Fibroblast of peridontal ligament (primary cell): Measurements from ENCODE around the gene TSPAN18.

Experiments
- DNase-seq: peaks from one replicate; pipeline ENCODE4 v3.0.0-alpha.2; 2010; ENCODE audit errors: extremely low read depth

The TSPAN18 gene

GRCh38 chr11:44797051-44797450, 70.3 kb downstream of the TSPAN18 start:
- DNase-seq, result no peak

GRCh38 chr11:44797886-44798606, 71.3 kb downstream of the TSPAN18 start:
- peak; percentile 31 for DNase-seq

- peak; percentile 15 for DNase-seq
These were observed 71.8 kb downstream of the TSPAN18 start for GRCh38 chr11:44798607-44798972.

- DNase-seq, result no peak
These were observed 72.2 kb downstream of the TSPAN18 start for GRCh38 chr11:44799012-44799411.

- DNase-seq, result no peak
These were observed 75.6 kb downstream of the TSPAN18 start for GRCh38 chr11:44802347-44802746.

GRCh38 chr11:44803009-44803408, 76.2 kb downstream of the TSPAN18 start:
- DNase-seq, result no peak

GRCh38 chr11:44804449-44805437, 78.0 kb downstream of the TSPAN18 start:
- DNase-seq, result peak; percentile 15

GRCh38 chr11:44805596-44805995, 78.8 kb downstream of the TSPAN18 start:
- no peak for DNase-seq

GRCh38 chr11:44808053-44808753, 81.4 kb downstream of the TSPAN18 start:
- no peak for DNase-seq

- no peak for DNase-seq
These were observed 82.5 kb downstream of the TSPAN18 start for GRCh38 chr11:44809283-44809682.

GRCh38 chr11:44811841-44812448, 85.2 kb downstream of the TSPAN18 start:
- no peak for DNase-seq

- no peak for DNase-seq
These were observed 86.2 kb downstream of the TSPAN18 start for GRCh38 chr11:44812971-44813370.

GRCh38 chr11:44813401-44813800, 86.6 kb downstream of the TSPAN18 start:
- no peak for DNase-seq

GRCh38 chr11:44814881-44815592, 88.3 kb downstream of the TSPAN18 start:
- peak; percentile 70 for DNase-seq

GRCh38 chr11:44815917-44816456, 89.2 kb downstream of the TSPAN18 start:
- no peak for DNase-seq

- no peak for DNase-seq
These were observed 90.0 kb downstream of the TSPAN18 start for GRCh38 chr11:44816761-44817160.

GRCh38 chr11:44817207-44817949, 90.6 kb downstream of the TSPAN18 start:
- no peak for DNase-seq

- DNase-seq, result no peak
These were observed 91.3 kb downstream of the TSPAN18 start for GRCh38 chr11:44818110-44818509.

- no peak for DNase-seq
These were observed 92.6 kb downstream of the TSPAN18 start for GRCh38 chr11:44819346-44819745.

- no peak for DNase-seq
These were observed 95.6 kb downstream of the TSPAN18 start for GRCh38 chr11:44822369-44822768.
